GM19467 (cell line): Measurements from ENCODE around the gene PGC.

ENCODE experiments used
- ATAC-seq: cut with Tn5 transposase; IDR thresholded peaks from one replicate; pipeline ENCODE4 v1.9.1; 2021; ENCODE audit warnings: mild to moderate bottlenecking, moderate library complexity; ENCODE audit not compliant: unreplicated experiment

Gene PGC

GRCh38 chr6:41716516-41717391 is 30.4 kb downstream of the PGC start:
- ATAC-seq = no peak

- no peak for ATAC-seq
These were observed 31.2 kb downstream of the PGC start for GRCh38 chr6:41715795-41716515.

GRCh38 chr6:41714556-41715273 is 32.5 kb downstream of the PGC start:
- no peak for ATAC-seq

- no peak for ATAC-seq
These were observed 33.4 kb downstream of the PGC start for GRCh38 chr6:41713650-41714291.

GRCh38 chr6:41713159-41713649 is 34.0 kb downstream of the PGC start:
- no peak for ATAC-seq

GRCh38 chr6:41712651-41713103 is 34.5 kb downstream of the PGC start:
- ATAC-seq = no peak

- no peak for ATAC-seq
These were observed 35.7 kb downstream of the PGC start for GRCh38 chr6:41711323-41712038.

- ATAC-seq = no peak
These were observed 37.8 kb downstream of the PGC start for GRCh38 chr6:41709375-41709774.

- no peak for ATAC-seq
These were observed 38.3 kb downstream of the PGC start for GRCh38 chr6:41708856-41709255.

GRCh38 chr6:41707565-41708200 is 39.5 kb downstream of the PGC start:
- ATAC-seq = no peak

GRCh38 chr6:41706876-41707564 is 40.2 kb downstream of the PGC start:
- ATAC-seq = no peak

- peak; percentile 64 for ATAC-seq
These were observed 41.0 kb downstream of the PGC start for GRCh38 chr6:41705996-41706835.

- no peak for ATAC-seq
These were observed 41.7 kb downstream of the PGC start for GRCh38 chr6:41705311-41705995.

- no peak for ATAC-seq
These were observed 42.4 kb downstream of the PGC start for GRCh38 chr6:41704656-41705310.

- ATAC-seq = no peak
These were observed 43.2 kb downstream of the PGC start for GRCh38 chr6:41704028-41704427.

GRCh38 chr6:41702771-41703494 is 44.3 kb downstream of the PGC start:
- no peak for ATAC-seq
